Muscle layer of colon (tissue), 2 donors: ENCODE measurements around the gene TCF7L2.

Source experiments
- H3K27ac ChIP-seq: one replicate; pipeline ENCODE4 v1.7.0; 2013; ENCODE audit warnings: low read depth, mild to moderate bottlenecking, low read length, moderate library complexity
- H3K27me3 ChIP-seq, 2 donors: one replicate each; pipeline ENCODE4 v1.7.0; 2013; ENCODE audit warnings: low read length in 2 of 2, mild to moderate bottlenecking in 2 of 2; ENCODE audit not compliant: insufficient read depth in 2 of 2, control insufficient read depth in 1 of 2
- H3K36me3 ChIP-seq: one replicate; pipeline ENCODE4 v1.7.0; 2013; ENCODE audit warnings: mild to moderate bottlenecking, low read length; ENCODE audit not compliant: insufficient read depth
- H3K4me1 ChIP-seq: one replicate; pipeline ENCODE4 v1.7.0; 2013; ENCODE audit warnings: mild to moderate bottlenecking, low read length; ENCODE audit not compliant: insufficient read depth
- H3K4me3 ChIP-seq, 2 donors: one replicate each; pipeline ENCODE4 v1.7.0; 2013; ENCODE audit warnings: low read length in 2 of 2, low read depth in 1 of 2, mild to moderate bottlenecking in 1 of 2, moderate library complexity in 1 of 2
- H3K9ac ChIP-seq: one replicate; pipeline ENCODE4 v1.7.0; 2013; ENCODE audit warnings: low read length
- H3K9me3 ChIP-seq: one replicate; pipeline ENCODE4 v1.7.0; 2013; ENCODE audit warnings: mild to moderate bottlenecking, low read length
- donor health status: abdominal sarcoma.
- donor health status: Adenocarcinoma of cecum.

The TCF7L2 gene

DNA sequence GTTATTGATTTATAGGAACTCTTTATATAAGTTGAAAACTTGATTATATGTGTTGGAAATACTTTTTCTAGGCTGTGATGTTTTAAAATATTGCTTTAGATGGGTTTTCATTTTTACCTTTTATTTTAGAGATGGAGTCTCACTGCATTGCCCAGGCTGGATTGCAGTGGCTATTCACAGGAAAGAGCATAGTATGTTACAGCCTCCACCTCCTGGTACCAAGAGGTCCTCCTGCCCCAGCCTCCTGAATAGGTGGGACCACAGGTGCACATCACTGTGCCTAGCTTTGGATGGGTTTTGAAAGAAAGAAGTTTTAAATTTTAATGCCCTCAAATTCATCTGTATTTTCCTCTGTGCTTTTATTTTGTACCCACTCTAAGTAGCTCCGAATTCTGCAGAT, 105.4 kb downstream of the TCF7L2 start:
- Histone ChIP-seq H3K36me3 (no peaks in the 10 kb centered on the region), H3K27me3 (no peaks in the 10 kb centered on the region), H3K4me3 (no peak overlapping the region), H3K27ac (no peak overlapping the region), H3K9me3 (no peaks in the 10 kb centered on the region), H3K9ac (no peak overlapping the region), H3K4me1 (peaks cover 72% of the 10 kb centered on the region)

- no peaks in the 10 kb centered on the region for H3K9me3 ChIP-seq
These were observed 106.0 kb downstream of the TCF7L2 start for GRCh38 chr10:113056030-113056429.

DNA sequence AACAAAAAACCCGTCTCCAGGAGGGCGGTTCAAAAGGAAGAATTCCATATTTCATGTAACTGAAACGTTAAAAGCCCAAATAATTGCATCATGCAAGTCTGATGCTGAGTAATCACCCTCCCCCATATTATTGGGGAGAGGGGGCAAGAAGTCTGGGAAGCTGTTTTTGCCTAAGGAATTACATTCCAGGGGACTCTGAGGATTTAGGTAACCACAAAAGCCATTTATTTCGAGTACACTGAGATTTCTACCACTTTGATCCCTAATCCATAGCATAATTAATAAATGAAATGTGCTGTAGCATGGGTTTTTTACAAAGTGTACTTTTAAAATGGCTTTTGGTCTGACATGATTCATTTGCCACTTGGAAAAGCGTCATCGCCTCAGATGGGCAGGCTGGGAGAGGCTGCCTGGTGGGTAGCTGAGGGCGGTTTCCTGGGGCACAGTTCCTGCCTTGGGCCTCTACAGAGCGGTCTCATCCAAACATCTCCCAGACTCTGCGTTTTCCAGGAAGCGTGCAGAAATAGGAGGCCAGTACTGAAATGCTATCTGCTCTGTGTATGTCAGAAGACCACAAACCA, 106.5 kb downstream of the TCF7L2 start:
- Histone ChIP-seq H3K9me3 (no peaks in the 10 kb centered on the region), H3K27ac (no peak overlapping the region), H3K4me3 (no peak overlapping the region), H3K4me1 (peaks cover 77% of the 10 kb centered on the region), H3K27me3 (no peaks in the 10 kb centered on the region), H3K36me3 (no peaks in the 10 kb centered on the region), H3K9ac (no peak overlapping the region)

More at GRCh38 chr10:113056030-113056429, 106.0 kb downstream of the TCF7L2 start:
- peaks cover 77% of the 10 kb centered on the region for H3K4me1 ChIP-seq
- no peaks in the 10 kb centered on the region for H3K27me3 ChIP-seq
- H3K4me3 ChIP-seq: no peak overlapping the region
- H3K9ac ChIP-seq: no peak overlapping the region
- no peaks in the 10 kb centered on the region for H3K36me3 ChIP-seq
- no peak overlapping the region for H3K27ac ChIP-seq

- H3K4me1 ChIP-seq: peaks cover 70% of the 10 kb centered on the region
- H3K27ac ChIP-seq: peak overlapping the region; percentile 67
- H3K4me3 ChIP-seq: peak overlapping the region in 1 of 2 donors; percentile 32
- no peaks in the 10 kb centered on the region for H3K36me3 ChIP-seq
- no peaks in the 10 kb centered on the region for H3K27me3 ChIP-seq
- no peak overlapping the region for H3K9ac ChIP-seq
- no peaks in the 10 kb centered on the region for H3K9me3 ChIP-seq
These were observed 108.0 kb downstream of the TCF7L2 start for GRCh38 chr10:113057948-113058522.

GRCh38 chr10:113058523-113059370, 108.7 kb downstream of the TCF7L2 start:
- Histone ChIP-seq H3K4me3 (peak overlapping the region in 1 of 2 donors; percentile 32), H3K9me3 (no peaks in the 10 kb centered on the region), H3K27me3 (no peaks in the 10 kb centered on the region), H3K9ac (peak overlapping the region; percentile 12), H3K36me3 (no peaks in the 10 kb centered on the region), H3K4me1 (peaks cover 68% of the 10 kb centered on the region), H3K27ac (peak overlapping the region; percentile 67)

DNA sequence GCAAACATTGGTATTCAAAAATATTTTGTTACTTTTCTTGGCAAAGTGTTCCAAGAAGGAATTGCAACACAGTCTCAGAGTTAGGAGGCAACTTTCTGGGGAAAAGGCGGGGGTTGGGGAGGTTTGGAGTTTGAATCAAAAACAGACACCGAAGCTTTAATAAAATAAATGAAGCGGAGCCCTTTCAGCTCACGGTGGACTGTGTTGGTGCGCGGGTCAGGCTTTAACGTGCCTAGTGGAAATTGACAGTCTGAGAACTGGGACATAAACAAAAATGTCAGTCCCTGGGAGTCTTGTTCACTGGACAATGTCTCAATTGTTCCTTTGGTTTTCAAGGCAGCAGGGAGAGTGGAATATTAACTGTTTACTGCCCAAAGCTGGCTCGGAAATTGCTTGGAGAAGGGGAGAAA, 109.3 kb downstream of the TCF7L2 start:
- H3K9ac ChIP-seq: peak overlapping the region; percentile 12
- H3K36me3 ChIP-seq: no peaks in the 10 kb centered on the region
- H3K27ac ChIP-seq: peak overlapping the region; percentile 67
- H3K4me1 ChIP-seq: peaks cover 71% of the 10 kb centered on the region
- H3K4me3 ChIP-seq: peak overlapping the region in 1 of 2 donors; percentile 32
- no peaks in the 10 kb centered on the region for H3K9me3 ChIP-seq
- H3K27me3 ChIP-seq: no peaks in the 10 kb centered on the region

DNA sequence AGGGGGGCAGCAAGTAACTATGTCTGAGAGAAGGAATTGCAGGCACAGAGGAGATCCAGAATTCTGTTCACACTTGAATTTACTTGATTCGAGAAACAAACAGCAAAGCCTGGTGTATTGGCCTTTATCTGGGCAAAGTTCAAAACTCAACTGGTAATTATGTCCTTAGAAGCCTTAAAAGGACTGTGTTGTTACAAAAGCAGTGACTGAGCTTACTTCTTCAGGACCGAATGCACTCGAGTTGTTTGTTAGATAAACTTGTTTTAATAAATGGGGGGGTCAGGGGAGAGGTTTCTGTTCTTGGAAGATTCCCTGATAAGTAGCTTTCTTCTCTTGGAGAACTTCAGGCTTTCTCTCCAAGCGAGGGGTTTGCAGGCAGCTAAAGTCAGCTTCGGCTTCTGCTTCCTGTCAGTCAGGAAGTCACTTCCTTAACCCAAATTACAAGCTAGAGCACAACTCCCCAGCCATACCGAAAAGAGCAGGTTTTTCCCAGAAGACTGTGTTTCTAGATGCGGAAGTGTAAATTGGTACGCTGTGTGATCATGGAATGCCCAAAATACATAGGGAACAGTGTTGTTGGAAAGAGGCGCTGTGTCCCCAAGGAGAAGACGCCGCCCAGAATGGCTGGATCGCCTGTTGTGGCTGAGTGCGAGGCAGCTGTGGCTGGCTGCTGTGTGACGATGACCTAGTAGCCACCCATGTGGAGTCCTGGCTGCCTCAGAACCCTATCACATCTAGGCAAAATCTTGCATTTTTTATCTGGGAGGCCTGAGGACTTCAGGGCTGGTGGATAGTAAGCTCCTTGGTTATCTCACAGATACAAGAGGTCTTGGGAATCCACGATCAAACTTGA, 110.4 kb downstream of the TCF7L2 start:
- Histone ChIP-seq H3K9me3 (no peaks in the 10 kb centered on the region), H3K27ac (peak overlapping the region; percentile 4), H3K4me3 (peak overlapping the region in 1 of 2 donors; percentile 0), H3K36me3 (no peaks in the 10 kb centered on the region), H3K9ac (no peak overlapping the region), H3K4me1 (peaks cover 82% of the 10 kb centered on the region), H3K27me3 (no peaks in the 10 kb centered on the region)

- Histone ChIP-seq H3K27ac (peak overlapping the region; percentile 4), H3K36me3 (no peaks in the 10 kb centered on the region), H3K9me3 (no peaks in the 10 kb centered on the region), H3K4me1 (peaks cover 81% of the 10 kb centered on the region), H3K27me3 (no peaks in the 10 kb centered on the region), H3K4me3 (peak overlapping the region in 1 of 2 donors; percentile 0), H3K9ac (no peak overlapping the region)
These were observed 111.0 kb downstream of the TCF7L2 start for GRCh38 chr10:113061054-113061430.

DNA sequence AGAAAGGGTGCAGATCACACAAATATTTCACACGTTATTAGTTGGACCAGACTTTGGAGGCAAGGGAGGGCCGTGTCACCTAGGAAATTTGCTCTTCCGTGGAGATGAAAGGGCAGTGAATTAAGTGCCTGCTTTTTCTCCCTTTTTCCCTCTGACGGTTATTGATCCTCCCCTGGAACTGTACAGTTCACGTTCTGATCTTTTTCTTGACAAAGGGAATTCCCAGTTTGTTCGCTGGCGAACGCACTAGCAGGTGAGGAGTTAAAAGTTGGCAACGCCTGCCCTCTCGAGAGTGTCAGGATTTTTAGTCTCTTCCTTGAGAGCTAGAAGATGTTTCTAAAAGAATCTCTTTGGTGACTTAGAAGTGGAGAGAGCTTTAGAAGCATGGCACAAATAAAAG, 111.5 kb downstream of the TCF7L2 start:
- no peak overlapping the region for H3K4me3 ChIP-seq
- no peaks in the 10 kb centered on the region for H3K9me3 ChIP-seq
- H3K27me3 ChIP-seq: no peaks in the 10 kb centered on the region
- H3K9ac ChIP-seq: no peak overlapping the region
- no peak overlapping the region for H3K27ac ChIP-seq
- H3K4me1 ChIP-seq: peaks cover 79% of the 10 kb centered on the region
- no peaks in the 10 kb centered on the region for H3K36me3 ChIP-seq

DNA sequence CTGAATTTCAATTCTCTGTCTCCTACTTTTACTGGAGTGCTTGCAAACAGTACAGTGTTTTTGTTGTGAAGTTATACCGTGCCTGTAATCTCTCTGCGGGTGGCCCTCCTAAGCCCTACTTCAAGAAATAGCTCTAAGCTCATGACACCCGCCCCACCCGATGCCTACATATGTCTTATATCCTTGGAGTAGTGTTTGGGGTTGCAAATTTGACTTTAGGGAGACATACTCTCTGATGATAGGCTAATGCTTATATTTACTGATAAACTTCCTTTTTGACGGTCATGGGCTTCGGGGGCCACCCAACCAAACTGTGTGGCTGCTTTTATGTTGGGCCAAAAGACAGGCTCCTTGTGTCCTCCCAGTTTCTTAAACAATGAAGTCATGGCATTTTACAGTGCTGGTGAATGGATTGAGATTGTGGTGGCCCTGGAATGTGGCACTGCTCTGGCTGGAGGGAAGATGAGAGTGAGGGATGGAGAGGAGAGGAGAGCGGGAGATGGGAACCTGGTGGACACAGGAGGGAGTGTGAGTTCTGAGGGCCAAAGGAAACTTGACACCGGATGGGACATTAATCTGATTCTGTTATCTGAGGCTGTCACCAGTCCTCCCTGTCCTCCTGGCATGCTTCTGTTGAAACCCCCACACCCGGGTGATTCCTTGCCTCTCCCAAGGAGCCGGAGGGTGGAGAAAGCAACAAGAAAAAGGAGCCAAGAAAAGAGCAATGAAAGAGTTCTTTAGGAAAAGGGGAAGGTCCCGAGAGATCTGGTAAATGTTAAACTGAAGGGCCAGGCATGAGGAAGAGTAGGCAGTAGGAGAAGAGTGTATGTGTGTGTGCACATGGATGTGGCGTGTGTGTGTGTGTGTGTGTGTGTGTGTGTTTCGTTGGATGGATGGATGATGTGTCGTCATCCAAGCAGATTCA, 113.3 kb downstream of the TCF7L2 start:
- Histone ChIP-seq H3K9me3 (no peaks in the 10 kb centered on the region), H3K4me3 (no peak overlapping the region), H3K4me1 (peaks cover 81% of the 10 kb centered on the region), H3K27ac (no peak overlapping the region), H3K27me3 (no peaks in the 10 kb centered on the region), H3K9ac (no peak overlapping the region), H3K36me3 (no peaks in the 10 kb centered on the region)
